Measurements from ENCODE around the gene SRSF10.

DNA sequence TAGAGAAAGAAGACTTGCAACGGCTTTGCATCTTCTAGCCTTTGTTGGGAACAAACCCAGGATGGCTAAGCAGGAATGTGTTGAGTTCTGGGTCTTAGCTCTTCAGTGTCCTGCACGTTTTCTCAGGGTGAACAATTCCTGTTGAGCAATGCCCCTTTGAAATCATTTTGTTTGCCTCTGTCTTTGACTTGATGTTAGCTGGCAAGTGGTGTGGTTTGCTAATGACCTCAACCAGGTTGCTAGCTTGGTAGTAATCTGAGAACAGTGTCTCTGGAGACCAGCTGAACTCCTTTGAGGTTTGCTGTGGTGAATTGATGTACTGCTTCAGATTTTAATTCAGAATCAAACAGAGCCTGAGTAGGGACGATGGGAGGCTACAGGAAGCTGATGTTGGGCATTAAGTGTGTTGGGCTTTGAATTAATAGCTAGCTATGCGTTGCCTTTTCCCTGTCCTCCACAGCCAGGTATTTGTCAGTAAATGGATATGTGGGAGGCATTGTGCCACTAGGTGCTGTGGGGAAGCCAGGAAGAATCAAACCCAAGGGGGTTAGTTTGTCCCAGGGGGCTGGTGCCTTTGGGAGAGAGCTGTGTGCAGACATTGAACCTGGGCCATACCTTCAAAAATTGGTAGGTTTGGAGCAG is 23.3 kb upstream of the SRSF10 start:
- TF ChIP-seq, protein P1, sequence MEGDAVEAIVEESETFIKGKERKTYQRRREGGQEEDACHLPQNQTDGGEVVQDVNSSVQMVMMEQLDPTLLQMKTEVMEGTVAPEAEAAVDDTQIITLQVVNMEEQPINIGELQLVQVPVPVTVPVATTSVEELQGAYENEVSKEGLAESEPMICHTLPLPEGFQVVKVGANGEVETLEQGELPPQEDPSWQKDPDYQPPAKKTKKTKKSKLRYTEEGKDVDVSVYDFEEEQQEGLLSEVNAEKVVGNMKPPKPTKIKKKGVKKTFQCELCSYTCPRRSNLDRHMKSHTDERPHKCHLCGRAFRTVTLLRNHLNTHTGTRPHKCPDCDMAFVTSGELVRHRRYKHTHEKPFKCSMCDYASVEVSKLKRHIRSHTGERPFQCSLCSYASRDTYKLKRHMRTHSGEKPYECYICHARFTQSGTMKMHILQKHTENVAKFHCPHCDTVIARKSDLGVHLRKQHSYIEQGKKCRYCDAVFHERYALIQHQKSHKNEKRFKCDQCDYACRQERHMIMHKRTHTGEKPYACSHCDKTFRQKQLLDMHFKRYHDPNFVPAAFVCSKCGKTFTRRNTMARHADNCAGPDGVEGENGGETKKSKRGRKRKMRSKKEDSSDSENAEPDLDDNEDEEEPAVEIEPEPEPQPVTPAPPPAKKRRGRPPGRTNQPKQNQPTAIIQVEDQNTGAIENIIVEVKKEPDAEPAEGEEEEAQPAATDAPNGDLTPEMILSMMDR (IDR thresholded peaks at IDR 0.05 in 8 of 11, conservative IDR thresholded peaks at IDR 0.05 in 3 of 11) = no peak
- TF ChIP-seq POLR2AphosphoS5 (IDR thresholded peaks at IDR 0.05) = no peak
